Ascending aorta (tissue), 2 donors: ENCODE data around the gene DENND1B. TPM values are rescaled to one million over a fixed set of nuclear protein-coding genes. Genes with fewer than 3 reads are reported as not detected.

Experiments
- DNase-seq, 2 donors: peaks; one replicate each; pipeline ENCODE4 v3.0.0-alpha.2; 2019; ENCODE audit warnings: low spot score in 2 of 2
- H3K27ac ChIP-seq, 2 donors: fragments of 200-600 bp; sonication (generic); one replicate each; pipeline ENCODE4 v1.5.1; 2016 to 2017; ENCODE audit warnings: mild to moderate bottlenecking in 1 of 2
- H3K27me3 ChIP-seq: fragments of 200-600 bp; sonication (generic); one replicate; pipeline ENCODE4 v1.5.1; 2017
- H3K36me3 ChIP-seq, 2 donors: fragments of 200-600 bp; sonication (generic); one replicate each; pipeline ENCODE4 v1.5.1; 2016
- H3K4me1 ChIP-seq, 2 donors: fragments of 200-600 bp; sonication (generic); one replicate each; pipeline ENCODE4 v1.5.1; 2016 to 2017; ENCODE audit warnings: mild to moderate bottlenecking in 1 of 2
- H3K4me3 ChIP-seq, 2 donors: fragments of 200-600 bp; sonication (generic); one replicate each; pipeline ENCODE4 v1.5.1; 2016 to 2017; ENCODE audit warnings: mild to moderate bottlenecking in 1 of 2
- H3K9me3 ChIP-seq, 2 donors: fragments of 200-600 bp; sonication (generic); one replicate each; pipeline ENCODE4 v1.5.1; 2016
- intact Hi-C: fragments of 100-400 bp; cut with DNase I; formaldehyde crosslinking; loops from one replicate; pipeline ENCODE4 v1.15.1; 2023
- total RNA-seq: library from RNA; depleted of rRNA; stranded (reverse); fragments of >200 nt; gene quantifications from one replicate; pipeline ENCODE4 v1.1.0, GENCODE V29; 2016
- TF ChIP-seq, protein P1 (sequence below), 3 experiments: fragments of 200-600 bp in 2 of 3; fragments of 450-650 bp in 1 of 3; sonication (generic) in 2 of 3; IDR thresholded peaks; one replicate each; pipeline ENCODE4 v1.5.1; 2016 to 2019; ENCODE audit warnings: antibody characterized with exemption in 3 of 3, mild to moderate bottlenecking in 1 of 3, moderate library complexity in 1 of 3

DENND1B gene
- total RNA-seq, 1 donor from 2014 or later, result 12.2 TPM

DNA sequence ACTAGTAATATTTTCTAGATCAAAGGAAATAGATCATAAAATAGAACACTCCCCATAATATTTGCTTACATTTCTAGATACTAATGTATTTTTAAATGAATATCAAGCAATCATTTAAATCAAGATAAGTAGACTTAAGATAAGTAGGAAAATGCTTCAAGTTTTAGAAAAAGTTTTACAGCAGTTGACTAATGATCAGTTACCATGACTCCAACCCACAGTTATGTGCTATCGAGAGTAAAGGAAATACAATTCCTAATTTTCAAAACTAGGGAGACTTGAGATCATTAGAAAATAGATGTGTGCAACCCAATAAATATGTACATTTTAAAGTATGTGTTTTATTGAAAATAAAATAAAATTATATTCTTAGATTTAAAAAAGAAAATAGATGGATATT, 95.0 kb downstream of the DENND1B start:
- Histone ChIP-seq H3K36me3 (no peaks in the 10 kb centered on the region), H3K27ac (no peak overlapping the region), H3K4me1 (no peaks in the 10 kb centered on the region), H3K27me3 (no peaks in the 10 kb centered on the region), H3K4me3 (no peak overlapping the region), H3K9me3 (no peaks in the 10 kb centered on the region)
- intact Hi-C loops, result no loop called here
- DNase-seq, result no peak
- TF ChIP-seq, protein P1, sequence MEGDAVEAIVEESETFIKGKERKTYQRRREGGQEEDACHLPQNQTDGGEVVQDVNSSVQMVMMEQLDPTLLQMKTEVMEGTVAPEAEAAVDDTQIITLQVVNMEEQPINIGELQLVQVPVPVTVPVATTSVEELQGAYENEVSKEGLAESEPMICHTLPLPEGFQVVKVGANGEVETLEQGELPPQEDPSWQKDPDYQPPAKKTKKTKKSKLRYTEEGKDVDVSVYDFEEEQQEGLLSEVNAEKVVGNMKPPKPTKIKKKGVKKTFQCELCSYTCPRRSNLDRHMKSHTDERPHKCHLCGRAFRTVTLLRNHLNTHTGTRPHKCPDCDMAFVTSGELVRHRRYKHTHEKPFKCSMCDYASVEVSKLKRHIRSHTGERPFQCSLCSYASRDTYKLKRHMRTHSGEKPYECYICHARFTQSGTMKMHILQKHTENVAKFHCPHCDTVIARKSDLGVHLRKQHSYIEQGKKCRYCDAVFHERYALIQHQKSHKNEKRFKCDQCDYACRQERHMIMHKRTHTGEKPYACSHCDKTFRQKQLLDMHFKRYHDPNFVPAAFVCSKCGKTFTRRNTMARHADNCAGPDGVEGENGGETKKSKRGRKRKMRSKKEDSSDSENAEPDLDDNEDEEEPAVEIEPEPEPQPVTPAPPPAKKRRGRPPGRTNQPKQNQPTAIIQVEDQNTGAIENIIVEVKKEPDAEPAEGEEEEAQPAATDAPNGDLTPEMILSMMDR (IDR thresholded peaks at IDR 0.05), result no peak

DNA sequence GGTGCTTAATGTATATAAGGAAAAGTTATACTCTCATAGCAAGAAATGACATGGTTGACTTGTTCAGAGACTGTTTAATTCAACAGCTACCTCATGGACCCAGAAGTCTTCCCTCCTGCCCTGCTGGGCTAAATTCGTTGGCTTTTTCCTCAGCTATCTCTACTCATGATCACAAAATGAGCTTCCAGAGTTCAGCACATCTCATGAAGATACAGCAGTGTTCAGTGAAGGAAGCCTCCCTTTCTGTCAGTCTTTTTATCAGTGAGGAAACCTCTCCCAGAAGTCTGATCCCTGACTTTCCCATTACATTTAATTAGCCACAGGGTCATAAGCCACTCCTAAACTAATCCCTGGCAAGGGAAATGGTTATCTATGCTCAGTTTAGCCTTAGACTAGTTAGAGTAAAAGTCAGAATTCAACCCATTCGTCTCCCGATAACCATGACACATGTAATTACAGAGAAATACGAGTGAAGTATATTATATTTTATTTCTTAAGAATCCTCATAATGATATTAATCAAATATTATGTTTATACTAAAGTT, 97.5 kb downstream of the DENND1B start:
- H3K9me3 ChIP-seq, result no peaks in the 10 kb centered on the region
- no peaks in the 10 kb centered on the region for H3K36me3 ChIP-seq
- no peak for DNase-seq
- H3K27me3 ChIP-seq, result no peaks in the 10 kb centered on the region
- no peak overlapping the region for H3K4me3 ChIP-seq
- intact Hi-C loops, result no loop called here
- TF ChIP-seq, protein P1 (IDR thresholded peaks at IDR 0.05), result no peak
- no peaks in the 10 kb centered on the region for H3K4me1 ChIP-seq
- no peak overlapping the region for H3K27ac ChIP-seq

DNA sequence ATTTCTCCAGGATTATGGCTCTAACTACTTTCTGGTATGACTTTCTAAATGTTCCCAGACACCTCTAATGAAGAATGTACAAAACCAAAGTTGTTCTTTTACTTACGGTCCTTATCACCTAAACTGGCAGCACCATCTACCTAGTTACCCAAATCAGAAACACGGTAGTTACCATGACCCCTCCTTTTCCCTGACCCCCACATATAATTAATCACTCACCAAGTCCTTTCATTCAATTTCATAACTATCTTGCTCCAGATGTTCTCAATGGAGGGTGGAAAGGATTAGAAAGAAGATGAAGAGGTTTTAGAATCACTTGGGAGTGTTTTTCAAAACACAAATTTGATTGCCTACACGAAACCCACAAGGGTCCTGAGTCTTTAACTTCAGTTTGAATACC, 98.0 kb downstream of the DENND1B start:
- Histone ChIP-seq H3K9me3 (no peaks in the 10 kb centered on the region), H3K4me1 (no peaks in the 10 kb centered on the region), H3K36me3 (no peaks in the 10 kb centered on the region), H3K27ac (no peak overlapping the region), H3K27me3 (no peaks in the 10 kb centered on the region), H3K4me3 (no peak overlapping the region)
- TF ChIP-seq, protein P1 (IDR thresholded peaks at IDR 0.05), result no peak
- DNase-seq, result no peak
- intact Hi-C loops, result no loop called here

DNA sequence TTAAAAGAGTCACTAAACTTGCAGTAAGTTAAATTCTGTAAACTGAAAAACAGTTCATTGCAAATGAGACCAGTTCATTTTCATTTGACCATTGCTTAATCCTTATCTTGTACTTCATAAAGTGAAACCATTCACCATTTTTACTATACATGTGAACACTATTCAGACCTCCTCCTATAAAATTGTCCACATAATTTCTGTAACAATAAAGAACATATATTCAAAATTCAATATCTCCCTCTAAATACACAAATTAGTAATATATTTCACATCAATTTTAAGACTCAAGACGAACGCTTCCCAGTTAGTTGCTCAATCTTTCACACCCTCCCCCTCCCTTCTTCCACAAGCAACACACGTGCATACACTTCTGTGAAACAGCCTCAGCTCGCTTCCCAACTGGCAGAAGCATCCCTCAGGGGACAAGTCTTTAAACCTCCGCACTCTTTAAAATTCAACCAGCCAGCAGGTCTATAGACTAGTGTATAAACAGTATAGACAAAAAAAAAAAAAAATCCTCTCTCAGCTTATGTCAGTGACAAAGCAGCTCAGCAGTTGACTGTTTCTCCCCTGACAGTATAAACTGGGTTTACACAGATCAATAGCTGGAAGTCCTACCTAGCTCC, 99.6 kb downstream of the DENND1B start:
- H3K27ac ChIP-seq, result no peak overlapping the region
- no peaks in the 10 kb centered on the region for H3K9me3 ChIP-seq
- TF ChIP-seq, protein P1 (IDR thresholded peaks at IDR 0.05), result no peak
- H3K4me3 ChIP-seq, result no peak overlapping the region
- H3K36me3 ChIP-seq, result no peaks in the 10 kb centered on the region
- DNase-seq, result no peak
- no peaks in the 10 kb centered on the region for H3K4me1 ChIP-seq
- intact Hi-C loops, result no loop called here
- H3K27me3 ChIP-seq, result no peaks in the 10 kb centered on the region

DNA sequence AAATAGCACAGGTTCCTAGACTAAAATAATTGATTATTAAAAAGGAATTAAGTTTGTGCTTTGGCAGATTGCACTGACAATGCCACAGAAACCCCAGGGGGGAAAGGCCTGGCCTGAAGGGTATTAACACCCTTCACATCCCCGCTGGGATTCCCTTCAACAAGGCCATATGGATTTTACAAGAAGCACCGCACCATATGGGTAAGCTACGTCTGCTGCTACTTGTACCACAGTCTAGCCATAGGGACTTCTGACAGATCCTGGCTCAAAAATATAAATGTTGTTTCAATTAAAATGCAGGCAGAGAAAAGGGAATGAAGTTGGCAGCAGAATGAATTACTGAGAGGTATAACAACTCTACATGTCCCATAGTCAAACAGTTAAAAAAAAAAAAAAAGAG, 101.0 kb downstream of the DENND1B start:
- TF ChIP-seq, protein P1 (IDR thresholded peaks at IDR 0.05), result no peak
- intact Hi-C loops, result no loop called here
- Histone ChIP-seq H3K27ac (no peak overlapping the region), H3K4me3 (no peak overlapping the region), H3K9me3 (no peaks in the 10 kb centered on the region), H3K27me3 (no peaks in the 10 kb centered on the region), H3K4me1 (no peaks in the 10 kb centered on the region), H3K36me3 (no peaks in the 10 kb centered on the region)
- DNase-seq, result no peak
